ENCODE results near the gene ABCC1. TPM values are rescaled to one million over a fixed set of nuclear protein-coding genes. Genes with fewer than 3 reads are reported as not detected.

Gene ABCC1
- total RNA-seq, 1 donor from 2014 or later = 38.7 TPM

- Mint-ChIP-seq H3K27ac (ENCODE audit: unreplicated experiment) (no peak overlapping the region), H3K27me3 (ENCODE audit: low read depth) (no peaks in the 10 kb centered on the region), H3K9me3 (no peaks in the 10 kb centered on the region), H3K36me3 (ENCODE audit: low read depth) (peaks cover 8% of the 10 kb centered on the region), H3K4me1 (peaks cover 3% of the 10 kb centered on the region), H3K4me3 (no peak overlapping the region)
- TF ChIP-seq, protein P1, sequence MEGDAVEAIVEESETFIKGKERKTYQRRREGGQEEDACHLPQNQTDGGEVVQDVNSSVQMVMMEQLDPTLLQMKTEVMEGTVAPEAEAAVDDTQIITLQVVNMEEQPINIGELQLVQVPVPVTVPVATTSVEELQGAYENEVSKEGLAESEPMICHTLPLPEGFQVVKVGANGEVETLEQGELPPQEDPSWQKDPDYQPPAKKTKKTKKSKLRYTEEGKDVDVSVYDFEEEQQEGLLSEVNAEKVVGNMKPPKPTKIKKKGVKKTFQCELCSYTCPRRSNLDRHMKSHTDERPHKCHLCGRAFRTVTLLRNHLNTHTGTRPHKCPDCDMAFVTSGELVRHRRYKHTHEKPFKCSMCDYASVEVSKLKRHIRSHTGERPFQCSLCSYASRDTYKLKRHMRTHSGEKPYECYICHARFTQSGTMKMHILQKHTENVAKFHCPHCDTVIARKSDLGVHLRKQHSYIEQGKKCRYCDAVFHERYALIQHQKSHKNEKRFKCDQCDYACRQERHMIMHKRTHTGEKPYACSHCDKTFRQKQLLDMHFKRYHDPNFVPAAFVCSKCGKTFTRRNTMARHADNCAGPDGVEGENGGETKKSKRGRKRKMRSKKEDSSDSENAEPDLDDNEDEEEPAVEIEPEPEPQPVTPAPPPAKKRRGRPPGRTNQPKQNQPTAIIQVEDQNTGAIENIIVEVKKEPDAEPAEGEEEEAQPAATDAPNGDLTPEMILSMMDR (conservative IDR thresholded peaks at IDR 0.05) = no peak
- no peak for DNase-seq (ENCODE audit: low read depth, low spot score)
These were observed 70.1 kb downstream of the ABCC1 start for GRCh38 chr16:16019488-16019887.

DNA sequence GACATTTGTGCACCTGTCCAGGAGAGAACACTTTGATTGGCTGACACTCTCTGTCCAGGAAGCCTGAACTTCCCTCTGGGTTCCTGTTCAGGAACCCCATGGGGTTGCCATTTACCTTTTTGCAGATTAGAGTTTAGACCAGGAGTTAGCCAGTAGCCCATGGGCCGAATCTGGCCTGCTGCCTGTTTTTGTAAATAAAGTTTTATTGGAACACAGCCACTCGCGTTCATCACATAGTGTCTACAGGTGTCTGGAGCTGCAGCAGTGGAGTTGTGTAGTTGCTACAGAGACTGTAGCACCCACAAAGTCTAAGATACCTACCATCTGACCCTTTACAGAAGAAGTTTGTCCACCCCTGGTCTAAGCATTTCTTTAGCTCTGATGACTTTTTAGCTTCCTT is 70.9 kb downstream of the ABCC1 start:
- TF ChIP-seq, protein P1 (conservative IDR thresholded peaks at IDR 0.05) = no peak
- Mint-ChIP-seq H3K4me1 (peaks cover 3% of the 10 kb centered on the region), H3K9me3 (no peaks in the 10 kb centered on the region), H3K36me3 (ENCODE audit: low read depth) (peaks cover 8% of the 10 kb centered on the region), H3K27me3 (ENCODE audit: low read depth) (no peaks in the 10 kb centered on the region), H3K4me3 (no peak overlapping the region), H3K27ac (ENCODE audit: unreplicated experiment) (no peak overlapping the region)
- DNase-seq (ENCODE audit: low read depth, low spot score) = no peak

GRCh38 chr16:16021020-16021419 is 71.6 kb downstream of the ABCC1 start:
- Mint-ChIP-seq H3K4me1 (peaks cover 9% of the 10 kb centered on the region), H3K36me3 (ENCODE audit: low read depth) (peaks cover 8% of the 10 kb centered on the region), H3K27me3 (ENCODE audit: low read depth) (no peaks in the 10 kb centered on the region), H3K27ac (ENCODE audit: unreplicated experiment) (no peak overlapping the region), H3K4me3 (no peak overlapping the region), H3K9me3 (no peaks in the 10 kb centered on the region)
- TF ChIP-seq, protein P1 (conservative IDR thresholded peaks at IDR 0.05) = no peak
- no peak for DNase-seq (ENCODE audit: low read depth, low spot score)

DNA sequence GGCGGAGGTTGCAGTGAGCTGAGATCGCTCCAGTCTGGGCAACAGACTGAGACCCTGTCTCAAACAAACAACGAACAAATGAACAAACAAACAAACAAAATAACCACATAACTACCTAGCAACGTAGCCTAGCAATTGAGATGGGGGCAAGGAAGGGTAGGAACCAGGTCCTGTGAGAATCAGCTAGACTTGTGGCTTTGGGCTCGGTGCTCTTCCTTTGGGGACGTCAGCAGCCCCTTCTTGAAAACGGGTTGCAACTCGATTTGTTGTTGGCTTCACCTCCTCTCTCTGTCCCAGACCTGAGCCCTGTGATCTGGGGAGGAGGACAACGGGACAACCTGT is 72.2 kb downstream of the ABCC1 start:
- Mint-ChIP-seq H3K36me3 (ENCODE audit: low read depth) (peaks cover 8% of the 10 kb centered on the region), H3K4me3 (no peak overlapping the region), H3K9me3 (no peaks in the 10 kb centered on the region), H3K27me3 (ENCODE audit: low read depth) (no peaks in the 10 kb centered on the region), H3K27ac (ENCODE audit: unreplicated experiment) (no peak overlapping the region), H3K4me1 (peaks cover 11% of the 10 kb centered on the region)
- TF ChIP-seq, protein P1 (conservative IDR thresholded peaks at IDR 0.05) = no peak
- no peak for DNase-seq (ENCODE audit: low read depth, low spot score)

DNA sequence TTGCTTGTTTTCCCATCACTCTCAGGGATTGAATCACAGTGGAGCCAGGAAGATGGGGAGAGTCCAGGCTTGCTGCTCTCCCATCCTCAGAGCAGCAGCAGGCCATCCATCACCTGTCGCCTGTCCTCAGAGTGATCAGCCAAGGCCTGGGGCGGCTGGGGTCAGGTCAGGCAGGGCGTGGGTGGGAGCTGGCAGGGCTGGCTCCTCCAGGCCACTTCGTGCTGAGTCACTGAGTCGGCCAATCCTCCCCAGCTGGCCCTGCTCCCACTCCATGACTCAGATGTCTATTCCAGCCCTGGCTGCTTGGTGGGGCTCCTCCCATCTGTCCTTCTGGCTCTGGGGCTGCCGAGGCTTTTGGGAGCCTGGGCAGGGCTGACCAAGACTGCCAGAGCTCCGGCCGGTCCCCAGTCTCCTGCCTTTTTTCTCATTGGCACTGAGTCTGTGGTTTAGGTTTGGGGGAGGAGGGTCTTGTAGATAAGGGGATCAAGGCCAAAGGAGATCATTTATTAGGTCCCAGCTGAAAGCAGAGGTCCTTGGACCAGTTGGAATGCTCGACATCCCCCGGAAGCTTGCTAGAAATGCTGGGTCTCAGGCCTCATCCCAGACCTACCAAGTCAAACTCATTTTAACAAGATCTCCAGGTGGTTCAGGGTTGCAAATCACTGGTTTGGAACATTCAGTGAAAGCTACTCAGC is 72.7 kb downstream of the ABCC1 start:
- TF ChIP-seq, protein P1 (conservative IDR thresholded peaks at IDR 0.05) = no peak
- Mint-ChIP-seq H3K36me3 (ENCODE audit: low read depth) (peaks cover 8% of the 10 kb centered on the region), H3K4me1 (peaks cover 13% of the 10 kb centered on the region), H3K27me3 (ENCODE audit: low read depth) (no peaks in the 10 kb centered on the region), H3K4me3 (no peak overlapping the region), H3K9me3 (no peaks in the 10 kb centered on the region), H3K27ac (ENCODE audit: unreplicated experiment) (no peak overlapping the region)
- no peak for DNase-seq (ENCODE audit: low read depth, low spot score)

Measured in neural crest cell (in vitro differentiated cells).